Measurements from ENCODE around the gene COMTD1. TPM values are rescaled to one million over a fixed set of nuclear protein-coding genes. Genes with fewer than 3 reads are reported as not detected.
"Not testable (repeated sequence)": the region's sequence is repeated elsewhere in the genome, so short reads cannot be mapped to it uniquely, and the experiment has no call there.

The COMTD1 gene
- total RNA-seq, 1 donor from 2014 or later = 41.5 TPM

DNA sequence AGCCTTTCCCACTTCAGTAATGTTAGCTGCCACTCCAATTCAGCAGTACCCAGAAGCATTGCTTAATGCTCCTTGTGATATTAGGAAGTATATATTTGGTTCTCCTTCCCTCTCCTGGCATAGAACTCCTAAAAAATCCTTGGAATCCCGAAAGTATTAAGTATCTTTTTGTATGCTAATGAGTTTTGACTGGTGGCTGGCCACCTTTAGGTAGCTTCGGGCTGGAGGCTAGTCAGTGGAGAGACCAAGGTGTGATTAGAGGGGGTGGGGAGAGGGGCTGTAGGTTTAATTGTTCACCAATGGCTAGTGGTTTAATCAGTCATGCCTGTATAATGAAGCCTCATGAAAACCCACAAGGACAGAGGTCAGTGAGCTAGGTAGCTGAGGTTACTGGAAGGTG, 12.2 kb downstream of the COMTD1 start:
- no peak for TF ChIP-seq CTCF (conservative IDR thresholded peaks at IDR 0.05; ENCODE audit: low read depth, low read length)
- no peak for DNase-seq (ENCODE audit: low read depth)
- no peak overlapping the region for H3K4me3 ChIP-seq (ENCODE audit: low read depth, low read length)

- not testable (repeated sequence) for H3K4me3 ChIP-seq (ENCODE audit: low read depth, low read length); DNase-seq (ENCODE audit: low read depth)
These were observed 14.3 kb downstream of the COMTD1 start for GRCh38 chr10:75221492-75221891.

GRCh38 chr10:75220274-75220673, 15.5 kb downstream of the COMTD1 start:
- no peak for DNase-seq (ENCODE audit: low read depth)
- no peak for TF ChIP-seq CTCF (conservative IDR thresholded peaks at IDR 0.05; ENCODE audit: low read depth, low read length)
- H3K4me3 ChIP-seq (ENCODE audit: low read depth, low read length) = no peak overlapping the region

GRCh38 chr10:75212343-75212742, 23.4 kb downstream of the COMTD1 start:
- no peak for TF ChIP-seq CTCF (conservative IDR thresholded peaks at IDR 0.05; ENCODE audit: low read depth, low read length)
- no peak for DNase-seq (ENCODE audit: low read depth)
- peak overlapping the region; percentile 94 for H3K4me3 ChIP-seq (ENCODE audit: low read depth, low read length)

- peak overlapping the region; percentile 94 for H3K4me3 ChIP-seq (ENCODE audit: low read depth, low read length)
- TF ChIP-seq CTCF (conservative IDR thresholded peaks at IDR 0.05; ENCODE audit: low read depth, low read length) = no peak
- no peak for DNase-seq (ENCODE audit: low read depth)
These were observed 24.6 kb downstream of the COMTD1 start for GRCh38 chr10:75211007-75211691.

DNA sequence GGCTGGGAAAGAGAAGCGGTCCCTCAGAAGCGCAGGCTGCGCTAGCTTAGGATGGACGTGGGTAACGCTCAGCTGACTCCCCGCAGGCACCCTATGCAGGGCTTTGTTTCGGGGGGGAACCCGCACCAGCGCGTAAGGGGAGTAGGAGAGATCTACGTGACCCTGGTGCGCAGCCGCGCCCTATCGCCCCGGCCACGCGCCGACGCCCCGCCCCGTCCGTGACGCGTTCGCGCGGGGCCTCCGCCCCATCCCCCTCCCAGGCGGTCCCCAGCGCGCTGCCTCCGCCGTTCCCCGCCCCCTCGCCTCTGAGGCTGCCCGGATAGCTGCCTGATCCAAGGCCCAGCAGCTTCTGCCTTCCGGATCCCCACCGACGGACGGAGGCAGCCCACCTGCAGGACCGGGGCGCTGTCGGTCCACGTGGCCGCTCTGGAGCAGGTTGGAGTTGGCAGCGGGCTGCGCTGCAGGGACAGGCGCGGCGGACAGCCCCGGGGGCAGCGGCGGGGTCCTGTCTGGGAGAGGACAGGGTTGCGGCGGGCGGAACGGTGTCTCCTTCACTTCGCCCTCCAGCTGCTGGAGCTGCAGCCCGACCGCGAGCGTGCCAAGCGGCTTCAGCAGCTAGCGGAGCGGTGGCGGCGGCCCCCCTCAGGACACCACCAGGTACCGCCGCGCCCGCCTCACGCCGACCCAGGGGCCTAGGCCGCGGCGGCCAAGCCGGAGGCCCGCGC, 25.3 kb downstream of the COMTD1 start, which contains the start of gene VDAC2:
Gene VDAC2, plus strand, starts transcription at position 515 of the 725 bp plus-strand sequence. CDS start 363 bp downstream, outside the sequence.
- no peak for TF ChIP-seq CTCF (conservative IDR thresholded peaks at IDR 0.05; ENCODE audit: low read depth, low read length)
- DNase-seq (ENCODE audit: low read depth) = no peak
- peak within 1 kb of the TSS; percentile 94 for H3K4me3 ChIP-seq (ENCODE audit: low read depth, low read length)

GRCh38 chr10:75209921-75210281, 25.9 kb downstream of the COMTD1 start:
- no peak for DNase-seq (ENCODE audit: low read depth)
- no peak for TF ChIP-seq CTCF (conservative IDR thresholded peaks at IDR 0.05; ENCODE audit: low read depth, low read length)
- peak overlapping the region; percentile 94 for H3K4me3 ChIP-seq (ENCODE audit: low read depth, low read length)
